ENCODE measurements around the gene ATXN2. TPM values are rescaled to one million over a fixed set of nuclear protein-coding genes. Genes with fewer than 3 reads are reported as not detected.

The ATXN2 gene
- total RNA-seq, 1 donor from 2014 or later: 69.4 TPM

DNA sequence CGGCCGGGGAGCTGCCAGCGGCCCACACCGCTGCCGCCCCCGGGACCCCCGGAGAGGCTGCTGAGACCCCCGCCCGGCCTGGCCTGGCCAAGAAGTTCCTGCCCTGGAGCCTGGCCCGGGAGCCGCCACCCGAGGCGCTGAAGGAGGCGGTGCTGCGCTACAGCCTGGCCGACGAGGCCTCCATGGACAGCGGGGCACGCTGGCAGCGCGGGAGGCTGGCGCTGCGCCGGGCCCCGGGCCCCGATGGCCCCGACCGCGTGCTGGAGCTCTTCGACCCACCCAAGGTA lies 180.6 kb downstream of the ATXN2 start:
- Mint-ChIP-seq H3K4me1 (ENCODE audit: unreplicated experiment) (peaks cover 14% of the 10 kb centered on the region), H3K27ac (ENCODE audit: unreplicated experiment) (no peak overlapping the region), H3K36me3 (ENCODE audit: low read depth, unreplicated experiment) (peaks cover 31% of the 10 kb centered on the region), H3K9me3 (ENCODE audit: unreplicated experiment) (no peaks in the 10 kb centered on the region), H3K4me3 (ENCODE audit: unreplicated experiment) (no peak overlapping the region), H3K27me3 (ENCODE audit: unreplicated experiment) (peaks cover 2% of the 10 kb centered on the region)
- no peak for DNase-seq (ENCODE audit: low spot score)
- TF ChIP-seq, protein P1, sequence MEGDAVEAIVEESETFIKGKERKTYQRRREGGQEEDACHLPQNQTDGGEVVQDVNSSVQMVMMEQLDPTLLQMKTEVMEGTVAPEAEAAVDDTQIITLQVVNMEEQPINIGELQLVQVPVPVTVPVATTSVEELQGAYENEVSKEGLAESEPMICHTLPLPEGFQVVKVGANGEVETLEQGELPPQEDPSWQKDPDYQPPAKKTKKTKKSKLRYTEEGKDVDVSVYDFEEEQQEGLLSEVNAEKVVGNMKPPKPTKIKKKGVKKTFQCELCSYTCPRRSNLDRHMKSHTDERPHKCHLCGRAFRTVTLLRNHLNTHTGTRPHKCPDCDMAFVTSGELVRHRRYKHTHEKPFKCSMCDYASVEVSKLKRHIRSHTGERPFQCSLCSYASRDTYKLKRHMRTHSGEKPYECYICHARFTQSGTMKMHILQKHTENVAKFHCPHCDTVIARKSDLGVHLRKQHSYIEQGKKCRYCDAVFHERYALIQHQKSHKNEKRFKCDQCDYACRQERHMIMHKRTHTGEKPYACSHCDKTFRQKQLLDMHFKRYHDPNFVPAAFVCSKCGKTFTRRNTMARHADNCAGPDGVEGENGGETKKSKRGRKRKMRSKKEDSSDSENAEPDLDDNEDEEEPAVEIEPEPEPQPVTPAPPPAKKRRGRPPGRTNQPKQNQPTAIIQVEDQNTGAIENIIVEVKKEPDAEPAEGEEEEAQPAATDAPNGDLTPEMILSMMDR (IDR thresholded peaks at IDR 0.05; ENCODE audit: unreplicated experiment): no peak

GRCh38 chr12:111417784-111418593 lies 181.1 kb downstream of the ATXN2 start:
- TF ChIP-seq, protein P1 (IDR thresholded peaks at IDR 0.05; ENCODE audit: unreplicated experiment): no peak
- H3K27me3 Mint-ChIP-seq (ENCODE audit: unreplicated experiment): peaks cover 3% of the 10 kb centered on the region
- H3K4me3 Mint-ChIP-seq (ENCODE audit: unreplicated experiment): no peak overlapping the region
- H3K27ac Mint-ChIP-seq (ENCODE audit: unreplicated experiment): no peak overlapping the region
- no peak for DNase-seq (ENCODE audit: low spot score)
- peaks cover 35% of the 10 kb centered on the region for H3K36me3 Mint-ChIP-seq (ENCODE audit: low read depth, unreplicated experiment)
- no peaks in the 10 kb centered on the region for H3K9me3 Mint-ChIP-seq (ENCODE audit: unreplicated experiment)
- peaks cover 18% of the 10 kb centered on the region for H3K4me1 Mint-ChIP-seq (ENCODE audit: unreplicated experiment)

GRCh38 chr12:111417290-111417689 lies 181.8 kb downstream of the ATXN2 start:
- no peak for DNase-seq (ENCODE audit: low spot score)
- Mint-ChIP-seq H3K36me3 (ENCODE audit: low read depth, unreplicated experiment) (peaks cover 38% of the 10 kb centered on the region), H3K27ac (ENCODE audit: unreplicated experiment) (no peak overlapping the region), H3K4me3 (ENCODE audit: unreplicated experiment) (no peak overlapping the region), H3K27me3 (ENCODE audit: unreplicated experiment) (peaks cover 8% of the 10 kb centered on the region), H3K9me3 (ENCODE audit: unreplicated experiment) (no peaks in the 10 kb centered on the region), H3K4me1 (ENCODE audit: unreplicated experiment) (peaks cover 22% of the 10 kb centered on the region)
- TF ChIP-seq, protein P1 (IDR thresholded peaks at IDR 0.05; ENCODE audit: unreplicated experiment): no peak

DNA sequence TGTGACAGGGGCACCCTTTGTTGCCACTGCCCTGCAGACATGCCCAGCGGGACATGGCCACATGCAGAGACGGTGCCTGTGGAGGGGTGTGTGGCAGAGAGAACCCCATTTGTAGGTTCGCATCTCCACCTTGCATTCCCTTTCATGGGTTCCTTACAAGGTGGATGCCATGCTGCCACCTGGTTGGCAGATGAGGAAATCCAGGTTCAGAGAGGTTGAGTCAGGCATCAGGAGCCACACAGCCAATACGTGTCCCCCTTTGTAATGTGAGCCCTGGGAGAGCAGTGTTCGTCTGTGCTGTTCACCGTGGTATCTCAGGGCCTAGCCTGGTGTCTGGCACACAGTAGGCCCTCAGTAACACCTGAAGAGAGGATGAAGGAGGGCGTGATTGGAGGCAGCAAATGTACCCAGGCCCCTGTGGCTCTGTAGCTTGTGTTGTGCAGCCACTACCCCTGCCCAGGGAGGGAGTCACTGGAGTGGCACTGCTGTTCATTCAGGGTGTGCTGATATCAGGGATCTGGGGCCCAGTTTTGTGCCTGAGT lies 184.3 kb downstream of the ATXN2 start:
- DNase-seq (ENCODE audit: low spot score): no peak
- Mint-ChIP-seq H3K4me3 (ENCODE audit: unreplicated experiment) (peak overlapping the region; percentile 4), H3K9me3 (ENCODE audit: unreplicated experiment) (no peaks in the 10 kb centered on the region), H3K36me3 (ENCODE audit: low read depth, unreplicated experiment) (peaks cover 34% of the 10 kb centered on the region), H3K4me1 (ENCODE audit: unreplicated experiment) (peaks cover 41% of the 10 kb centered on the region), H3K27me3 (ENCODE audit: unreplicated experiment) (peaks cover 10% of the 10 kb centered on the region), H3K27ac (ENCODE audit: unreplicated experiment) (no peak overlapping the region)
- TF ChIP-seq, protein P1 (IDR thresholded peaks at IDR 0.05; ENCODE audit: unreplicated experiment): no peak

- no peak for DNase-seq (ENCODE audit: low spot score)
- peak overlapping the region; percentile 86 for H3K27ac Mint-ChIP-seq (ENCODE audit: unreplicated experiment)
- peak overlapping the region; percentile 80 for H3K4me3 Mint-ChIP-seq (ENCODE audit: unreplicated experiment)
- H3K4me1 Mint-ChIP-seq (ENCODE audit: unreplicated experiment): peaks cover 48% of the 10 kb centered on the region
- peaks cover 30% of the 10 kb centered on the region for H3K36me3 Mint-ChIP-seq (ENCODE audit: low read depth, unreplicated experiment)
- H3K9me3 Mint-ChIP-seq (ENCODE audit: unreplicated experiment): no peaks in the 10 kb centered on the region
- TF ChIP-seq, protein P1 (IDR thresholded peaks at IDR 0.05; ENCODE audit: unreplicated experiment): no peak
- peaks cover 13% of the 10 kb centered on the region for H3K27me3 Mint-ChIP-seq (ENCODE audit: unreplicated experiment)
These were observed 185.6 kb downstream of the ATXN2 start for GRCh38 chr12:111413442-111414086.

Data from endothelial cell (in vitro differentiated cells).